Right lung (tissue), 10 donors: ENCODE results near the gene MKKS. TPM values are rescaled to one million over a fixed set of nuclear protein-coding genes. Genes with fewer than 3 reads are reported as not detected.

ENCODE experiments used
- DNase-seq, 2 donors: peaks; one replicate each; pipeline ENCODE4 v3.0.0-alpha.2; 2013
- long read RNA-seq, 8 donors: transcript quantifications; one replicate each; lab custom pipeline, GENCODE V29; 2026
- polyA plus RNA-seq, 5 donors: library from polyadenylated mRNA; unstranded; fragments of 120-200 nt; gene quantifications; one replicate each; pipeline versions ENCODE4 v1.2.1 to v1.2.3, GENCODE V29; 2013; ENCODE audit warnings: inconsistent platforms in 1 of 5, low replicate concordance in 1 of 5; ENCODE audit not compliant: insufficient read length in 5 of 5, insufficient read depth in 1 of 5

The MKKS gene
- polyA plus RNA-seq = 10 to 100 TPM; 22.6 to 30.2 (median 28.6) TPM
- long read RNA-seq, donor 1, full-length matches to known transcripts = 12 of 64 reads
- long read RNA-seq, donor 1, partial matches to known transcripts = 52 of 64 reads
- long read RNA-seq, donor 1, other reads (novel, unspliced or antisense) = 0 of 64 reads
- long read RNA-seq, donor 2, full-length matches to known transcripts = 10 of 57 reads
- long read RNA-seq, donor 2, partial matches to known transcripts = 47 of 57 reads
- long read RNA-seq, donor 2, other reads (novel, unspliced or antisense) = 0 of 57 reads
- long read RNA-seq, donor 3, full-length matches to known transcripts = 6 of 53 reads
- long read RNA-seq, donor 3, partial matches to known transcripts = 47 of 53 reads
- long read RNA-seq, donor 3, other reads (novel, unspliced or antisense) = 0 of 53 reads
- long read RNA-seq, donor 4, full-length matches to known transcripts = 4 of 31 reads
- long read RNA-seq, donor 4, partial matches to known transcripts = 27 of 31 reads
- long read RNA-seq, donor 4, other reads (novel, unspliced or antisense) = 0 of 31 reads
- long read RNA-seq, donor 5, full-length matches to known transcripts = 8 of 78 reads
- long read RNA-seq, donor 5, partial matches to known transcripts = 70 of 78 reads
- long read RNA-seq, donor 5, other reads (novel, unspliced or antisense) = 0 of 78 reads
- long read RNA-seq, donor 6, full-length matches to known transcripts = 8 of 58 reads
- long read RNA-seq, donor 6, partial matches to known transcripts = 45 of 58 reads
- long read RNA-seq, donor 6, other reads (novel, unspliced or antisense) = 5 of 58 reads
- long read RNA-seq, donor 7, full-length matches to known transcripts = 7 of 35 reads
- long read RNA-seq, donor 7, partial matches to known transcripts = 28 of 35 reads
- long read RNA-seq, donor 7, other reads (novel, unspliced or antisense) = 0 of 35 reads
- long read RNA-seq, donor 8, partial matches to known transcripts = 20 of 20 reads
- long read RNA-seq, donor 8, other reads (novel, unspliced or antisense) = 0 of 20 reads

- peak; percentile 91 to 92 for DNase-seq
Measured at GRCh38 chr20:10433623-10434466, at the start of gene MKKS. Gene MKKS (minus strand): TSS chr20:10434222. CDS start chr20:10413514, 20,708 bp downstream.

DNA sequence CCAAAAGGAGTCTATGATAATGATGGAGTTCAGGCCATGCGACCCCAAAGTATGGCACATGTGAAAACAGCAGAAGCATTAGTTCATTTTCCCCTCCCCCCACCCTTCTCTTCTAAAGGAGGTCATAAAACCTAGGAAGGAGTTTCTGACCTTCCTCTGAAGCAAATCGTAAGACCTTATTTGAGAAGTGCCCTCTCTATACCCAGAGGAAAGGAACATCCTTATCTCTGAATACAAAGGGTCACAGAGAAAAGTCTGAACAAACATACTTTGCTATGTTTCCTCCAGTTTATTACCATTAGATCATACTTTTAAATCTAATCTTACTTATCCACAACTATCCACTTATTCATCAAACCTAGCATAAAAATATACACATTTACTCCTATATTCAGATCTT is 49.7 kb upstream of the MKKS start:
- DNase-seq = no peak

DNA sequence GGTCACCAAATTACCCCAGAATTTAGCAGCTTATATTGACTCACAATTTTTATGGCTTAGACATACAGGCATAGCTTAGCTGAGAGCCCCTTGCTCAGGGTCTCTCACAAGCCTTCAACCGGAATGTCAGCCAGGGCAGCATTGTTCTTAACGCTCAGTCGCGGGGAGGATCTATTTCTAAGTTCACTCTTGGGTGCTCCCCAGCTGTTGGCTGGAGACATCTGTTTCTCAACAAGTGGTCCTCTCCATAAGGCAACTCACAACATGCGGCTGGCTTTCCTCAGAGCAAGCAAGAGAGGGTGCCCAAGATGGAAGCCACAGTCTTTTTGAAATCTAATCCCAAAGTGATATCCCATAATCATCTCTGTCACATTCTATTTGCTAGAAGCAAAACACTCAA is 47.7 kb upstream of the MKKS start:
- DNase-seq = no peak

DNA sequence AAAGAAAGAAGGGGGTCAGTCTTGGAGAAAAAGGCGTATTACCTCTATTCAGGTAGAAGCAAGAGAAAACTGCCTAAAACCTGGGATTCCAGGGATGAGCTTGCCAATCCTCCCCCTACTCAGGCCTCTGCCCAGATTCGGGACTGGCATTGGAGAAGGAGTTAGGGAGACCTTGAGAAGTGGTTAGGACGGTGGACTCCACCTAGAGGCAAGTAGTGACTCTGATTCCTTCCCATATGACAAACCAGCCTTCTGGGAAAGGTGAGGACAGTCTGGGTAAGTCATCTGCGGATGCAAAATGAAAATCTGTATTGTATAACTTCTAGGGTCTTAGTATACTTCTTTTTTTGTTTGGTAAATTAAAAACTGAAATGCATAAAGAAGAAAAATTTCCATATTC is 44.9 kb upstream of the MKKS start:
- DNase-seq = no peak

- DNase-seq = no peak
Measured at GRCh38 chr20:10478205-10478604, 44.2 kb upstream of the MKKS start.

DNA sequence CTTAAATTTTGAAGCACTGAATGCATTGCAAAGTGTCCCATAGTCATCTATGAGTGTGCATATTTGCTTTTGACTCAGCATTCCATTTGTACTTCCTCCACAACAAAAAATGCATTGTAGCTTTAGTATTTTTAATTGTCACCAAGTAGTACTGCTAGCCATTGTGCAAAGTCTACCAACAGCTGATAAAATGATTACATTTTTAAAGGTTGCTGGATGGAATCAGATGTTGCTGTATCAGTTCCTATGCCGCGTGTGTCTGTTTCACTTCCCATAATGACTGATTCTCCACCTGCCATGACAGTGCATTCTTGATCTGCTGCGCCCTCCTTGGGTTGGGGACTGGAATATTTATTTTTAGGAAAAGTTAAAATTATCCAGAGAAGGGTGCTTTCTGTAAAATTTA is 42.3 kb upstream of the MKKS start:
- no peak for DNase-seq

DNA sequence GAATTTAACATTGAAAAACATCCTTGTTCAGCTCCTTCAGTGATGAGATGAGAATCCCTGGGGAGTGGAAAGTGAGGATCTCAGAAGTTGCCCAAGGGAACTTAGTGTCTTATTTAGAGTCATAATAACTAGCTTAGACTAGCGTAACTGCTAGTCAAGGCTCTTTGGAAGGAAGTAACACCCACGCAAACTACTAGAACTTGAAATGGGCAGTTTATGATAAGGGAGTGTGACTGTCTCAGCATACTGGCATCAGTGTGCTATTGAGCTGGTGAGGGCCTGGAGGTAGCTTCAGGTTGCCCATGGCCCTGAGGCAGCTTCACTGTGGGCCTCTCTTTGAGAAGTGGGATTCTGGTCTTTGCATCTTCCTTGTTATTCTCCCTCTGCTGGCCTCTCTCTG is 41.2 kb upstream of the MKKS start:
- DNase-seq = no peak

- no peak for DNase-seq
Measured at GRCh38 chr20:10474606-10475184, 40.7 kb upstream of the MKKS start.

- DNase-seq = peak in 1 of 2 donors; percentile 16
Measured at GRCh38 chr20:10472871-10473270, 38.8 kb upstream of the MKKS start.

GRCh38 chr20:10470276-10470675 is 36.3 kb upstream of the MKKS start:
- no peak for DNase-seq

DNA sequence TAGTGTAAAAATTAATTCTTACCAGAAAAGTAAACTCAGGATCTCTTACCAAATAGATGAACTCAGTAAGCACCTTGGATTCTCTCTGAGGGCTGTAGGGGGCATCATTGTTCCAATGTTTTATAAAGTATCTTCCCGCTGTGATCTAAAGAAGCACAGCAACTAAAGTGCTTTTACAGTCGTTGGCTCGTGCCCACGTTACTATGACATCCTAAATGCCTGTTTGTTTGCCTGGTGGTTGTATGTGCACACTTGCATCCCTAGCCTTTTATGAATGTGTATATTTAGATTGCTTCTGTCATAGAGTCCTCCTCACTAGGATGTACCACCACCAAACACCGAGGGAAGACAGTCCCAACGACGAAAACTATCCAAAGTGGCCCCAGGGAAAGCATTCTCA is 35.6 kb upstream of the MKKS start:
- DNase-seq = peak; percentile 58 to 77

DNA sequence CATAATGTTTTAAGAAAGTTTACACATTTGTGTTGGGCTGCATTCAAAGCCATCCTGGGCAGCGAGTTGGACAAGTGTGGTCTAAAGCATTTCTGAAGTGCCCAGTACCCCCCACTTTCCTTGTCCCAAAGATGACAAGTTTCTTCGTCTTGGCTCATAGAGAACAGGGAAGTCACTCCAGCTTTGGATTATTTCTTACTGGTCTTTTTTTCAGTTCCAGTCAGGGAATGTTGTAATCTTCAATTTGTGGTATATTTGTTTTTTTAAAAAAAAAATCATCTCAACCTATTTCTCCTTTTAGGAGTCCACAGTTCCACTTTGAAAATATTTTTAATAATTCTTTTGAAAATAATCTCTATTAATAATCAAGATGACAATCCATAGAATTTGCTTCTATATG is 35.0 kb upstream of the MKKS start:
- no peak for DNase-seq

- DNase-seq = no peak
Measured at GRCh38 chr20:10468340-10468845, 34.4 kb upstream of the MKKS start.

DNA sequence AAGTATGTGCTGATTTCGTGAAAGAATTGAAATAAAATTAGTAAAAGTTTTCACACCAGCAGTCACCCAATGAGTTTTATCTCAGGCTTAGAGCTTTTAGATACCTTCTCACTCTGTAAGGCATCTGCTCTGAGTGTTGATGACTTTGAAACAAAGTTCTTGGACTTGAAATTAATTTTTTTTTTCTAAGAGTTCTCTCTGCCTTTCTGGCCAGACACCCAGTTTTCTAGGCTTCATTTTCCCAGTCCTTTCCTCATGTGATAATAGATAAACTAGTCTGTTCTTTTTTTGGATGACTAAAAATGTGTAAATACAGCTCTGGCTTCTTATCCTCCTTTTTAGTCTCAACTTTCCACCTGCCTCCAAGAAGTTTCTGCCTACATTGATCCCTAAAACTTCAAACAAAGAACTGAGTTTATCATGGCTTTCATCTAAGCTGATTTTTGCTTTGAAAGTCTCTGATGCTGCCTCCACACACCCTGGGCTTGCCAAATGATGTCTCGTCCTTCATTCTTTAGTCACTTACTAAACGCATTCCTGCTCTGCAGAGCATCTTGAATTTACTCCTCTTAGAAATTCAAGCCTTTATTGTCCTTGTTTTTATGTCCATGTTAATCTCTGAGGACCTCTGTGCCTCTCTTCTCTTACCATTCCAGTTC is 33.8 kb upstream of the MKKS start:
- no peak for DNase-seq

DNA sequence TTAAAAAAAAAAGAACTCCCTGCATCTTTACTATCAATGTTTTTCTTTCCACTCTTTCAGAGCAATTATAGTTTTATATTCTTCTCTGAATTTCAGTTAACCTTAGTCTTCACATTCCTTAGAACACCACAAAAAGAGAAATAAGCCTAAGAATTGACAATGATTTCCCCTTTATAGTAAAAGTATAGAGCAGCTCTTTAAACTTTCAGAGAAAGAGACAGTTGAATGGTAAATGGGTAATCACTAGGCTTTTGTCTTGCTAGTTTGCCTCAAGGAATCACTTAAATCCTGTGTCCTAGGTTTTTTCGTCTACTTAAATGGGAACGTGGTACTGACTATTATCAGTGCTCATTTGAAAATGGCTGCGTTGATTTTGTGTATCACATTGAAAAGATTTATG is 32.8 kb upstream of the MKKS start:
- no peak for DNase-seq

- DNase-seq = peak in 1 of 2 donors; percentile 24
Measured at GRCh38 chr20:10466325-10466724, 32.3 kb upstream of the MKKS start.

DNA sequence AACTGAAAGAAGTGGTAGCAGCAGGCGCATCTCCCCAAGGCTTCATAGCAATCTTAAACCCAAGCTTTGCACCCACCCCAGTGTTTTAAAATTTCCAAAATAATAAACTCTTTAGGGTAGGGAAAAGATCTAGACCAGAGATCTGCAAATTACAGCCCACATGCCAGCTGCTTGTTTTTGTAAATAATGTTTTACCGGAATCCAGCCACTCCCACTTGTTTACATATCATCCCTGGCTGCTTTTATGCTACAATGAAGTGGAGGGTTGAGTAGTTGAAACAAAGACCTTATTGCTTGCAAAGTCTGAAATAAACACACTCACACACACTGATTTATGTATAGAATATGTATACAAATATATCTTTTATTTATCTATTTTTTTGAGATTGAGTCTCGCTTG is 31.1 kb upstream of the MKKS start:
- no peak for DNase-seq

- no peak for DNase-seq
Measured at GRCh38 chr20:10463622-10464021, 29.6 kb upstream of the MKKS start.

GRCh38 chr20:10462516-10462915 is 28.5 kb upstream of the MKKS start:
- DNase-seq = no peak

- DNase-seq = no peak
Measured at GRCh38 chr20:10461495-10461894, 27.5 kb upstream of the MKKS start.
